Keratinocyte (primary cell): ENCODE results near the gene PTPN13. TPM values are rescaled to one million over a fixed set of nuclear protein-coding genes. Genes with fewer than 3 reads are reported as not detected.

Source experiments
- DNase-seq: peaks from one replicate; pipeline ENCODE4 v3.0.0-alpha.2; 2011; ENCODE audit warnings: low read depth, missing footprints, low spot score
- FAIRE-seq: peaks from 2 replicates; lab custom pipeline; 2011; peaks lifted over from hg19 to GRCh38; lab: Jason Lieb, UNC
- H2AFZ ChIP-seq: 2 replicates; pipeline ENCODE4 v1.6.0; 2012; ENCODE audit warnings: low read length, control low read depth, inconsistent platforms; ENCODE audit not compliant: control insufficient read depth
- H3K27ac ChIP-seq: 2 replicates; pipeline ENCODE4 v1.5.1; 2011; ENCODE audit warnings: low read length; ENCODE audit not compliant: control insufficient read depth, insufficient read depth
- H3K27me3 ChIP-seq: 3 replicates; pipeline ENCODE4 v1.6.0; 2011; ENCODE audit warnings: low read length; ENCODE audit not compliant: control insufficient read depth, insufficient read depth; ENCODE audit errors: extremely low read depth
- H3K36me3 ChIP-seq, 2 experiments: 2 replicates in 1 of 2; 3 replicates in 1 of 2; pipeline ENCODE4 v1.5.1; 2011; ENCODE audit warnings: low read length in 2 of 2, mild to moderate bottlenecking in 1 of 2; ENCODE audit not compliant: control insufficient read depth in 2 of 2, insufficient read depth in 2 of 2; ENCODE audit errors: extremely low read depth in 1 of 2
- H3K4me1 ChIP-seq: 3 replicates; pipeline ENCODE4 v1.5.1; 2011; ENCODE audit warnings: low read length; ENCODE audit not compliant: control insufficient read depth, insufficient read depth; ENCODE audit errors: extremely low read depth
- H3K4me2 ChIP-seq: 3 replicates; pipeline ENCODE4 v1.6.0; 2011; ENCODE audit warnings: low read depth, low read length; ENCODE audit not compliant: control insufficient read depth, insufficient read depth; ENCODE audit errors: extremely low read depth
- H3K4me3 ChIP-seq, 3 experiments: fragments of 200-600 bp in 1 of 3; sonication (generic) in 1 of 3; 2 replicates in 2 of 3; 3 replicates in 1 of 3; pipeline ENCODE4 v1.5.1; 2011 to 2016; ENCODE audit warnings: low read length in 3 of 3, mild to moderate bottlenecking in 3 of 3, control low read depth in 2 of 3, inconsistent platforms in 1 of 3, low read depth in 1 of 3, mixed read lengths in 1 of 3, mixed run types in 1 of 3, moderate library complexity in 1 of 3; ENCODE audit not compliant: control insufficient read depth in 2 of 3, insufficient read depth in 2 of 3; ENCODE audit errors: extremely low read depth in 1 of 3
- H3K79me2 ChIP-seq: 2 replicates; pipeline ENCODE4 v1.6.0; 2012; ENCODE audit warnings: low read length; ENCODE audit not compliant: control insufficient read depth, insufficient read depth
- H3K9ac ChIP-seq: 3 replicates; pipeline ENCODE4 v1.6.0; 2011; ENCODE audit warnings: low read length; ENCODE audit not compliant: control insufficient read depth, insufficient read depth; ENCODE audit errors: extremely low read depth
- H3K9me1 ChIP-seq: 3 replicates; pipeline ENCODE4 v1.6.0; 2011; ENCODE audit warnings: low read length; ENCODE audit not compliant: control insufficient read depth, insufficient read depth; ENCODE audit errors: extremely low read depth
- H3K9me3 ChIP-seq: 2 replicates; pipeline ENCODE4 v1.5.1; 2012; ENCODE audit warnings: low read depth, low read length; ENCODE audit not compliant: control insufficient read depth
- H4K20me1 ChIP-seq: 3 replicates; pipeline ENCODE4 v1.6.0; 2011; ENCODE audit warnings: low read length; ENCODE audit not compliant: control insufficient read depth, insufficient read depth; ENCODE audit errors: extremely low read depth
- CTCF ChIP-seq, 3 experiments: IDR thresholded peaks in 1 of 3; conservative IDR thresholded peaks in 1 of 3; optimal IDR thresholded peaks in 1 of 3; 2 replicates in 2 of 3; 3 replicates in 1 of 3; pipeline versions ENCODE3 to v1.5.1; 2011; ENCODE audit warnings: low read length in 3 of 3, mild to moderate bottlenecking in 3 of 3, moderate library complexity in 2 of 3, control low read depth in 1 of 3, inconsistent platforms in 1 of 3; ENCODE audit not compliant: insufficient read depth in 2 of 3; ENCODE audit errors: extremely low read depth in 1 of 3
- EZH2 ChIP-seq: IDR thresholded peaks from one replicate; pipeline ENCODE4 v1.6.1; 2012; ENCODE audit warnings: inconsistent platforms, mild to moderate bottlenecking, low read length, moderate library complexity
- dilution Hi-C: fragments of 300-500 bp; cut with MboI; formaldehyde crosslinking; loops from one replicate; pipeline ENCODE4 v1.7.0; 2020; ENCODE audit warnings: low sequenced_read_pairs; ENCODE audit not compliant: extremely low pct_ligation_motif_present
- polyA plus RNA-seq, 5 experiments: library from polyadenylated mRNA; depleted of rRNA in 3 of 5; stranded (reverse) in 3 of 5; stranded (forward) in 1 of 5; unstranded in 1 of 5; fragments of >200 nt; gene quantifications; 1 replicate in 1 of 5; 2 replicates in 3 of 5; 3 replicates in 1 of 5; pipeline versions ENCODE4 v1.2.1 to v1.2.3, GENCODE V29; 2011 to 2012; ENCODE audit warnings: missing spikeins in 2 of 5, low read depth in 1 of 5, low replicate concordance in 1 of 5

The PTPN13 gene
- polyA plus RNA-seq, 1 donor (not counting 4 experiments of a cell fraction or from before 2014, with no cell fraction given): 37.6 TPM

- dilution Hi-C loops: no loop called here
- Histone ChIP-seq H3K27me3 (no peaks in the 10 kb centered on the region), H3K9me1 (no peaks in the 10 kb centered on the region), H3K79me2 (peaks cover 11% of the 10 kb centered on the region), H3K4me3 (no peak overlapping the region), H3K4me1 (peaks cover 5% of the 10 kb centered on the region), H3K9me3 (no peaks in the 10 kb centered on the region), H3K36me3 (peaks cover 4% of the 10 kb centered on the region in 2 experiments), H4K20me1 (no peaks in the 10 kb centered on the region), H3K27ac (no peak overlapping the region), H2AFZ (no peak overlapping the region), H3K9ac (no peak overlapping the region), H3K4me2 (no peak overlapping the region)
- TF ChIP-seq EZH2: no peak
- TF ChIP-seq CTCF (optimal IDR thresholded peaks at IDR 0.05 in 1 of 3, IDR thresholded peaks at IDR 0.05 in 1 of 3, conservative IDR thresholded peaks at IDR 0.05 in 1 of 3; ENCODE audit: extremely low read depth in 1 of 3, insufficient read depth in 2 of 3, low read length in 3 of 3): no peak
- DNase-seq: no peak
- FAIRE-seq: no peak
Observed at GRCh38 chr4:86675548-86675947, 81.4 kb downstream of the PTPN13 start.

GRCh38 chr4:86678796-86679195, 84.7 kb downstream of the PTPN13 start:
- peaks cover 1% of the 10 kb centered on the region for H3K79me2 ChIP-seq
- TF ChIP-seq EZH2: no peak
- no peak for TF ChIP-seq CTCF (optimal IDR thresholded peaks at IDR 0.05 in 1 of 3, IDR thresholded peaks at IDR 0.05 in 1 of 3, conservative IDR thresholded peaks at IDR 0.05 in 1 of 3; ENCODE audit: extremely low read depth in 1 of 3, insufficient read depth in 2 of 3, low read length in 3 of 3)
- dilution Hi-C loops: no loop called here
- H3K9me1 ChIP-seq: no peaks in the 10 kb centered on the region
- H3K9ac ChIP-seq: no peak overlapping the region
- no peaks in the 10 kb centered on the region for H3K4me1 ChIP-seq
- no peaks in the 10 kb centered on the region for H4K20me1 ChIP-seq
- H3K36me3 ChIP-seq: peaks cover 4 to 7% of the 10 kb centered on the region in 2 experiments
- H3K4me3 ChIP-seq: no peak overlapping the region
- no peak overlapping the region for H3K4me2 ChIP-seq
- H3K27ac ChIP-seq: no peak overlapping the region
- no peaks in the 10 kb centered on the region for H3K27me3 ChIP-seq
- H3K9me3 ChIP-seq: no peaks in the 10 kb centered on the region
- no peak overlapping the region for H2AFZ ChIP-seq
- FAIRE-seq: no peak
- DNase-seq: no peak
